Measurements from ENCODE around the gene DNAH10.
"Not testable (repeated sequence)": the region's sequence is repeated elsewhere in the genome, so short reads cannot be mapped to it uniquely, and the experiment has no call there.

Gene DNAH10

DNA sequence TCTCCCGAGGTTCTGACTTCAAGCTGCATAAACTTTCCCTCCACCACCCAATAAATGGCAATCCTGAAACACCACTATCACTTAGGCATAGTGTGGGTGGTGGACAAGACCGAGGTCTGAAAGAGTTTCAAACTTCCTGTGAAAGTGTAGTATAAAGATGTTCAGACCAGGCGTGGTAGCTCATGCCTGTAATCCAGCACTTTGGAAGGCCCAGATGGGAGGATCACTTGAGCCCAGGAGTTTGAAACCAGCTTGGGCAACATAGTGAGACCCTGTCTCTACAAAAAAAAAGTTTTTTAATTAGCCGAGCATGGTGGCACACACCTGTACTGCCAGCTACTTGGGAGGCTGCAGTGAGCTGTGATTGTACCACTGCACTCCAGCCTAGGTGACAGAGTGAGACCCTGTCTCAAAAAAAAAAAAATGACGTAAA, 148.7 kb downstream of the DNAH10 start:
- DNase-seq: no peak

DNA sequence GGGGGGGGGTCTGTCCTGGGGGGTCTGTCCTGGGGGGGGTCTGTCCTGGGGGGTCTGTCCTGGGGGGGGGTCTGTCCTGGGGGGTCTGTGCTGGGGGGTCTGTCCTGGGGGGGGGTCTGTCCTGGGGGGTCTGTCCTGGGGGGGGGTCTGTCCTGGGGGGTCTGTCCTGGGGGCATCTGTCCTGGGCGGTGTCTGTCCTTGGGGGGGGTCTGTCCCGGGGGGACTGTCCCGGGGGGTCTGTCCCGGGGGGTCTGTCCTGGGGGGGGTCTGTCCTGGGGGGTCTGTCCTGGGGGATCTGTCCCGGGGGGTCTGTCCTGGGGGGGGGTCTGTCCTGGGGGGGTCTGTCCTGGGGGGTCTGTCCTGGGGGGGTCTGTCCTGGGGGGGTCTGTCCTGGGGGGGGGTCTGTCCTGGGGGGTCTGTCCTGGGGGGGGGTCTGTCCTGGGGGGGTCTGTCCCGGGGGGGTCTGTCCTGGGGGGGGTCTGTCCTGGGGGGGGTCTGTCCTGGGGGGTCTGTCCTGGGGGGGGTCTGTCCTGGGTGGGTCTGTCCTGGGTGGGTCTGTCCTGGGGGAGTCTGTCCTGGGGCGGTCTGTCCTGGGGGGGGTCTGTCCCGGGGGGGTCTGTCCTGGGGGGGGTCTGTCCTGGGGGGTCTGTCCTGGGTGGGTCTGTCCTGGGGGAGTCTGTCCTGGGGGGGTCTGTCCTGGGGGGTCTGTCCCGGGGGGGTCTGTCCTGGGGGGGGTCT, 149.7 kb downstream of the DNAH10 start:
- not testable (repeated sequence) for DNase-seq

- DNase-seq: no peak
These were observed 150.6 kb downstream of the DNAH10 start for GRCh38 chr12:123912415-123913380.

DNA sequence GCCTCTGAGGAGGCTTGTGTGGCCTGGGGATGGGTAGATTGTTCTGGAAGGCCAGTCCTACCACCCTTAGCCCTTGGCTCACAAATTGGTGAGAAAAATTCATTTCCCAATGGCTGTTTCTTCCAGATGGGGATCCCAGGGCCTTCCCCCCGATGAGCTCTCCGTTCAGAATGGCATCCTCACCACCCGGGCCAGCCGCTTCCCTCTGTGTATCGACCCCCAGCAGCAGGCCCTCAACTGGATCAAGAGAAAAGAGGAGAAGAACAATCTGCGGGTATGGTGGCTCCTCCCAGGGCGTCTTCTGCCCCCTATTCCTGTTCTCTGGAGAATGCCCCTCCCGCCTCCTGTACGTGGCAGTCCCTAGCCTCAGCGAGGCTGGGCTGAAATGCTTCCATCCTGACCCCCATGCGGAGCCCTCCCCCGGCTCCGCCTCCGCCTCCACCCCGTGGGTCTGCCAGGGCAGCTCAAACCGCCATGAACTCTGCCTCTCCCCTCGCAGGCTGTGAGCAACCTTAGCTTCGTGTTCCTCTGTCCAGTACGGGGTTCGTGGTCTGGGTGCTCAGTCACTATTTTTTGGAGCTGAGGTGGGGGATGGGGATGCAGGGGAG, 152.7 kb downstream of the DNAH10 start:
- no peak for DNase-seq

- DNase-seq: no peak
These were observed 154.6 kb downstream of the DNAH10 start for GRCh38 chr12:123916729-123917128.

DNA sequence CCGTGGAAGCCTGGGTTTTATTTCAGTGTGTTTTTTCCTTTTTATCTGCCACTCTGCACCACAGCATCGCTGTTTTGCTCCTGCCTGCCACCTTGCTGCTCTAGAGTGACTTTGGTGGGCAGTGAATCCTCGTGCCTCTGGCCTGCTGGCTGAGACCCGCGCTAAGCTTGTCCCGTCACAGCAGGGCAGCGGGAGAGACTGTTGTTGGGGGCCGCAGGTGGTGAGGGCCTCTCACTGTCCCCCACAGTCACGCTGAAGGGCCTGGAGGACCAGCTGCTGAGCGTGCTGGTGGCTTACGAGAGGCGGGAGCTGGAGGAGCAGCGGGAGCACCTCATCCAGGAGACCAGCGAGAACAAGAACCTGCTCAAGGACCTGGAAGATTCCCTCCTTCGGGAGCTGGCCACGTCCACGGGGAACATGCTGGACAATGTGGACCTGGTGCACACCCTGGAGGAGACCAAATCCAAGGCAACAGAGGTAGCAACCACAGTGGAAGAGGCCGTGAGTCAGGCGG, 155.3 kb downstream of the DNAH10 start:
- no peak for DNase-seq

GRCh38 chr12:123919980-123920360, 157.9 kb downstream of the DNAH10 start:
- no peak for DNase-seq

GRCh38 chr12:123923038-123923437, 160.9 kb downstream of the DNAH10 start:
- DNase-seq: no peak

DNA sequence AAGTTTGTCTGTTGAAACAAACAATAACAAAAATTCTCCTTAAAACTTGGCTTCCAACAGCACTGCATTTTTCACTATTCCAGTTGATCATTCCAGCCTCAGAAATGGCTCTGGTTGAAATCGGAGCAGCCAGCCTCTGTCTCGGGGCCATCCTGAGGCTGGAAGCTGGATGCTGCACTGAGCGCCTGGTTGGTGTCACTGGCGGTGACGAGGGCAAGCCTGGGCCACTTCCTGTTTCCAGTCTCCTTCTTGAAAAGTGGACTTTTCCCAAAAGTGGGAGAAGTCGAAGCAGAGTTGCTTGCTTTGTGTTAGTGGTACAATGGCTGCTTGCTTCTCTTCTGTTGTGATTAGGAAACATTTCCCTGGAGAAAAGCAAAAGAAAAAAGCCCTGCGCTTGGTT, 161.8 kb downstream of the DNAH10 start:
- no peak for DNase-seq

DNA sequence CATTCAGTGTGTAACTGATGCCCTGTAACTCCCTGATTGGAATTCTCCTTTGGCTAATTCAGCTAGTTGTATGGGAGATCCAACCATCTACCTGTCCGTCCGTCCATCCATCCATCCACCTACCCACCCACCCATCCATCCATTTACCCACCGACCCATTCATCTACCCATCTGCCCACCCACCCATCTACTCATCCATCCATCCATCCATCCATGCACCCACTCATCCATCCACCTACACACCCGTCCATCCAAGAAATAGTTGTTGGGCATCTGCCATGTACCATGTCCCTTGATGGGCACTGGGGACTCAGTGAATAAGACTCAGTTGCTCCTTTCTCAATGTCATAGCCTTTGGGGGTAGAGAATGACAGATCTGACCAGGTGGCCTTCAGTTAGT, 162.4 kb downstream of the DNAH10 start:
- no peak for DNase-seq

- no peak for DNase-seq
These were observed 166.3 kb downstream of the DNAH10 start for GRCh38 chr12:123928274-123928865.

- DNase-seq: no peak
These were observed 166.8 kb downstream of the DNAH10 start for GRCh38 chr12:123928897-123929296.

- DNase-seq: no peak
These were observed 168.0 kb downstream of the DNAH10 start for GRCh38 chr12:123929946-123930583.

DNA sequence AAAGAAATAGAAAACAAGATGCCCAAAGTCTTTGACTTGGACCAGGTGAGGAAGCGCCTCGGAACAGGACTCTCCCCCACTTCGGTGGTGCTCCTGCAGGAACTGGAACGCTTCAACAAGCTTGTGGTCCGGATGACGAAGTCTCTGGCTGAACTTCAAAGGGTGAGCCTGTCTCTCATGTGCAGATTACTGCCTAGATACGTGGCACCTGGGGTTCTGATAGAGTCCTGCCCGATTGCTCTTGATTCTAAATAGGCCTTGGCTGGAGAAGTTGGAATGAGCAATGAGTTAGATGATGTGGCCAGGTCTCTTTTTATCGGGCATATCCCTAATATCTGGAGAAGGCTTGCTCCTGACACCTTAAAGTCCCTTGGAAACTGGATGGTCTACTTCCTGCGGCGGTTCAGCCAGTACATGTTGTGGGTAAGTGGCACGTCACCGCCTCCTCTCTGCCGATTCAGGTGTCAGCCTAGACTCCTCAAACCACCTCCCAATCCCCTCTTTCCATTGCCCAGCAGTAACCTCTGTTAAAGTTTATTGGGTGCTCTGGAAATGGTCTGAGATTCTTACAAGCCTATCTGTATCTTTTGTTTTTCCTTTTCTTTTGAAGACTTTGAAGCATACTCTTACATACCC, 169.7 kb downstream of the DNAH10 start:
- no peak for DNase-seq

DNA sequence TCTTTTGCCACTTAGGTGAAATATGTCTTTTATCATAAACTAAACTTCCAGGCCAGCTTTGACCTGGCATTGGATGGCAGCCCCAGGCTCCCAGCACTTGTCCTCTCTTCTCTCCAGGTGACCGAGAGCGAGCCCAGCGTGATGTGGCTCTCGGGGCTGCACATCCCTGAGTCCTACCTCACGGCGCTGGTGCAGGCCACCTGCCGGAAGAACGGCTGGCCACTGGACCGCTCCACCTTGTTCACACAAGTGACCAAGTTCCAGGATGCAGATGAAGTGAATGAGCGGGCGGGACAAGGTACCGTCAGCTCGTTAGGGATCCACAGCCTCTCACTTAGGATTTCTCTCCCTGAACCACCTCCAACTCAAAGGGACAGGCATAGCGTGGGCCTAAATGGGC, 171.1 kb downstream of the DNAH10 start:
- no peak for DNase-seq

GRCh38 chr12:123934016-123934620, 172.0 kb downstream of the DNAH10 start:
- no peak for DNase-seq

- no peak for DNase-seq
These were observed 172.7 kb downstream of the DNAH10 start for GRCh38 chr12:123934829-123935228.

DNA sequence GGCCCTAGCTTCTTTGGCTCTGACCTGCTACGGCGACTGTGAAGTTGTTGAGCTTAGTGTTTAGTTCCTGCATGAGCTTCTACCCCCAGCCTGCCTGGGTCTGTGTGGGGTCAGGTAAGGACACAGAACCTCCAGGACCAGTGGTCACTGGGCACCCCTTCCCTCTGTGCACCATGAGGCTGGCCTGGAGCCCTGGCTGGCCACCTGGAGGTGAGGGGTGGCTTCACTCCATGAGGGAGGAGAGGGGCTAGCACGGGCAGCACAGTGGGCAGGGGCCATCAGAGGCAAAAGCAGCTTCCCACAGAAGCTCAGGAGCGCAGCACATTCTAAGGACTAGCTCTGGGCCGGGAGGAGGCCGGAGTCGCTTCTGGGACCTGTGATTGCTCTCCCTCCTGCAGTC, 173.9 kb downstream of the DNAH10 start:
- no peak for DNase-seq

DNA sequence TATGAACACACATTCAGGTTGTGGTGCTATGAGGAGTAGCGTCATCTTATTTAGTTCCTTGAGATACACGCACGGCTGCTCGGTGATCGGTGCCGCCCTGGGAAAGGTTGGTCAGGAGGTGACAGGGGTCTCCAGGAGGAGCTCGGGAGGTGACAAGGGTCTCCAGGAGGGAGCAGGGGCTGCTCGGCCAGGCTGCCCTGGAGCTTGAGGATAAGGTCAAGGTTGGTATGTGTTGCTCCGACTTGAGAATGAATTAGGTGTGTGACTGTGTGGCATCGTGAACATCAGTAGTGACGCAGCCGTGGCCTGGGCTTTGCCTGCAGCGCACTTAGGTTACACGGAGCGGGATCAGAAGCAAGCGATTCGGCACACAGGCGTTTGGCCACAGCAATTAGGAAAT, 174.4 kb downstream of the DNAH10 start:
- no peak for DNase-seq

DNA sequence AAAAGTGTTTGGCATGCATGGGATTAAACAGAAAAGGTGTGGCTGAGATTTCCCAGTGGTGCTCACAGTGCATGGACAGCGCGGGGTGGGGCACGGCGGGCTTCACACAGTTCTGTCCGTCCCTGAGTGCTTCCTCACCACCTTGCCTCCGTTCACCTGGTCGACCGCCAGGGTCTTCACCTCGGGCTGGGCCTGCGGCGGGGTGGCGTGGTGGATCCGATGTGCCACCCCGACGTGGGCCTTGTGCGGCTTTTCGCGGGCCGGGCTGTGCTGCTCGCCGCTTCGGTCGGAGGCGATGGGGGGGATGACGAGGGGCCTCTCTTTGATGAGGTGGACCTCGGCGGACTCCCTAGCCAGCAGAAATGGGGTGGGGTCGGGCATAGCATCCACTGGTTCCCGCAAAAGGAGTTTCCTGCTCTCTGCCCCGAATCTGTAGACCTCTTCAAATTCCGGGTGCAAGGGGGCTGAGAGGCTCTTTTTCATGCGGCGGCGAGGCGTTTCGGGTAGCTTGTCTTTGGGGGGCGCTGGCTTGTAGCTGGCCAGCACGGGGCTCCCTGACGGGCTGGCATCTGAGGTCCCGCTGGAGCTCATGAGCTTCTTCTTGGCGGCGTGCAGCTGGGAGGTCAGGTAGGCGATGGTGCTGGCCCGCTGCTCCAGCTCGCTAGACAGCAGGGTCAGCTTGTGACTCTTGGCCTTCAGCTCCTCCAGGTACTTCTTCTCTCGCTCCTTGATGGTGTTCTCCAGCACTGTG, 175.0 kb downstream of the DNAH10 start:
- no peak for DNase-seq
